Left lung (tissue), 10 donors: ENCODE data around the gene DCAF10. TPM values are rescaled to one million over a fixed set of nuclear protein-coding genes. Genes with fewer than 3 reads are reported as not detected.

ENCODE experiments used
- ATAC-seq: fragments of 200-7000 bp; cut with Tn5 transposase; one replicate; pipeline ENCODE4 v1.9.1; 2020; ENCODE audit warnings: moderate library complexity
- DNase-seq, 4 donors: peaks; one replicate each; pipeline ENCODE4 v3.0.0-alpha.2; 2013 to 2020
- H3K27ac ChIP-seq, 2 donors: fragments of 200-600 bp; sonication (generic) in 1 of 2; one replicate each; pipeline versions ENCODE4 v1.5.0 to v1.8.0; 2020 to 2021
- H3K27me3 ChIP-seq, 2 donors: fragments of 200-600 bp; sonication (generic) in 1 of 2; one replicate each; pipeline versions ENCODE4 v1.5.0 to v1.8.0; 2020 to 2021
- H3K36me3 ChIP-seq, 2 donors: fragments of 200-600 bp; sonication (generic) in 1 of 2; one replicate each; pipeline versions ENCODE4 v1.5.0 to v1.8.0; 2020 to 2021
- H3K4me1 ChIP-seq, 2 donors: fragments of 200-600 bp; one replicate each; pipeline ENCODE4 v1.8.0; 2021
- H3K4me3 ChIP-seq, 2 donors: fragments of 200-600 bp; sonication (generic) in 1 of 2; one replicate each; pipeline versions ENCODE4 v1.5.0 to v1.8.0; 2020 to 2021; ENCODE audit warnings: mild to moderate bottlenecking in 1 of 2
- H3K9me3 ChIP-seq, 2 donors: fragments of 200-600 bp; sonication (generic) in 1 of 2; one replicate each; pipeline versions ENCODE4 v1.5.0 to v1.8.0; 2020 to 2021
- intact Hi-C, 2 donors: fragments of 100-400 bp; cut with DNase I; formaldehyde crosslinking; loops; one replicate each; pipeline versions ENCODE4 v1.11.2 to v1.14.2; 2022
- polyA plus RNA-seq, 6 donors: library from polyadenylated mRNA; unstranded; fragments of 120-200 nt; gene quantifications; one replicate each; pipeline ENCODE4 v1.2.1, GENCODE V29; 2013; ENCODE audit not compliant: insufficient read length in 6 of 6
- total RNA-seq, 2 donors: library from RNA; stranded (reverse); fragmentation: NEBNext Ultra II Directional; extraction: Animal tissue kit (Norgen Biotek cat#: 25700); gene quantifications; one replicate each; pipeline ENCODE4 v1.2.1, GENCODE V29; 2021
- TF ChIP-seq, protein P1 (sequence below), 2 donors: fragments of 200-600 bp; sonication (generic) in 1 of 2; IDR thresholded peaks; one replicate each; pipeline versions ENCODE4 v1.5.0 to v1.8.0; 2021; ENCODE audit warnings: antibody characterized with exemption in 2 of 2
- donor health status: DM: no; HTN: yes; CAD: no.
- donor health status: DM: no; HTN: no; CAD: no.

The DCAF10 gene
- total and polyA plus RNA-seq, 8 donors: 24.8 to 37.3 (median 31.0) TPM

DNA sequence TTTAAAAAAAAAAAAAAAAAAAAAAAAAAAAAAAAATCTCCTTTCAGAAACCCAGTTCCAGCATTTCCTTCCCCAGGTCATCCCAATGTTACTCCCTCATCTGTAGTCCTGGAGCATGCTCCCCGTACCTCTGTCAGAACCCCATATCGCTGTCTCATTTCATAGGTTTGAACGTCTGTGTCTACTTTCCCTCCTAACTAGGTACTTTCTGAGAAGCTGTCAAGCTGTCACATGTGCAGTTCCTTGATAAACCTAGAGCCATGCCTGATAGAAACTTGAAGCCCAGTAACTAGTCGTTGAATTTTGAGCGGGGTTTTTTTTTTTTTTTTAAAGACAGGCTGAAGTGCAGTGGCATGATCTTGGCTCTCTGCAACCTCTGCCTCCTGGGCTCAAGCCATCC, 31.3 kb upstream of the DCAF10 start:
- Histone ChIP-seq H3K4me3 (no peak overlapping the region), H3K9me3 (no peaks in the 10 kb centered on the region), H3K27me3 (no peaks in the 10 kb centered on the region), H3K4me1 (no peaks in the 10 kb centered on the region), H3K27ac (no peak overlapping the region), H3K36me3 (peaks cover 0 to 52% of the 10 kb centered on the region in 2 donors)
- DNase-seq (no peak), ATAC-seq (no peak)
- TF ChIP-seq, protein P1, sequence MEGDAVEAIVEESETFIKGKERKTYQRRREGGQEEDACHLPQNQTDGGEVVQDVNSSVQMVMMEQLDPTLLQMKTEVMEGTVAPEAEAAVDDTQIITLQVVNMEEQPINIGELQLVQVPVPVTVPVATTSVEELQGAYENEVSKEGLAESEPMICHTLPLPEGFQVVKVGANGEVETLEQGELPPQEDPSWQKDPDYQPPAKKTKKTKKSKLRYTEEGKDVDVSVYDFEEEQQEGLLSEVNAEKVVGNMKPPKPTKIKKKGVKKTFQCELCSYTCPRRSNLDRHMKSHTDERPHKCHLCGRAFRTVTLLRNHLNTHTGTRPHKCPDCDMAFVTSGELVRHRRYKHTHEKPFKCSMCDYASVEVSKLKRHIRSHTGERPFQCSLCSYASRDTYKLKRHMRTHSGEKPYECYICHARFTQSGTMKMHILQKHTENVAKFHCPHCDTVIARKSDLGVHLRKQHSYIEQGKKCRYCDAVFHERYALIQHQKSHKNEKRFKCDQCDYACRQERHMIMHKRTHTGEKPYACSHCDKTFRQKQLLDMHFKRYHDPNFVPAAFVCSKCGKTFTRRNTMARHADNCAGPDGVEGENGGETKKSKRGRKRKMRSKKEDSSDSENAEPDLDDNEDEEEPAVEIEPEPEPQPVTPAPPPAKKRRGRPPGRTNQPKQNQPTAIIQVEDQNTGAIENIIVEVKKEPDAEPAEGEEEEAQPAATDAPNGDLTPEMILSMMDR (IDR thresholded peaks at IDR 0.05): no peak
- intact Hi-C loops: no loop called here

DNA sequence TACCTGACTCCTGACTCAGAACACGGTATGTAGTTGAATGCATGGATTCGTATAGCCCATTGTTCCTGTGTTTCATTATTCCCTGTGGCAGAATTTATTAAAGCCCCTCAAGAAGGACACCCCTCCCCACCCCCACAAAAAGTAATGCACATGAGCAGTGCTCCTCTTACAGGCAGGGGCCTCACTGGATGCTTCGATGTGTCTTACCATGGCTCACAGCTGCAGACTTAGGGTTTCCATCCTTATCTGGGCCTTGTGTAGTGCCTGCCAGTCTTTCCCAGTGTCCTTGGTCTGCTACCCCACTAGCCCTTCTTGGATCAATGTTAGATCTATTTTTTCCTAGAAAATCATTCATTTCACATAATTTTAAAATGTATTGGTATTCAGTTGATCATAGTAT, 30.6 kb upstream of the DCAF10 start:
- Histone ChIP-seq H3K27me3 (no peaks in the 10 kb centered on the region), H3K9me3 (no peaks in the 10 kb centered on the region), H3K4me1 (no peaks in the 10 kb centered on the region), H3K4me3 (no peak overlapping the region), H3K36me3 (peaks cover 0 to 47% of the 10 kb centered on the region in 2 donors), H3K27ac (no peak overlapping the region)
- intact Hi-C loops: no loop called here
- DNase-seq (no peak), ATAC-seq (no peak)
- TF ChIP-seq, protein P1 (IDR thresholded peaks at IDR 0.05): no peak

DNA sequence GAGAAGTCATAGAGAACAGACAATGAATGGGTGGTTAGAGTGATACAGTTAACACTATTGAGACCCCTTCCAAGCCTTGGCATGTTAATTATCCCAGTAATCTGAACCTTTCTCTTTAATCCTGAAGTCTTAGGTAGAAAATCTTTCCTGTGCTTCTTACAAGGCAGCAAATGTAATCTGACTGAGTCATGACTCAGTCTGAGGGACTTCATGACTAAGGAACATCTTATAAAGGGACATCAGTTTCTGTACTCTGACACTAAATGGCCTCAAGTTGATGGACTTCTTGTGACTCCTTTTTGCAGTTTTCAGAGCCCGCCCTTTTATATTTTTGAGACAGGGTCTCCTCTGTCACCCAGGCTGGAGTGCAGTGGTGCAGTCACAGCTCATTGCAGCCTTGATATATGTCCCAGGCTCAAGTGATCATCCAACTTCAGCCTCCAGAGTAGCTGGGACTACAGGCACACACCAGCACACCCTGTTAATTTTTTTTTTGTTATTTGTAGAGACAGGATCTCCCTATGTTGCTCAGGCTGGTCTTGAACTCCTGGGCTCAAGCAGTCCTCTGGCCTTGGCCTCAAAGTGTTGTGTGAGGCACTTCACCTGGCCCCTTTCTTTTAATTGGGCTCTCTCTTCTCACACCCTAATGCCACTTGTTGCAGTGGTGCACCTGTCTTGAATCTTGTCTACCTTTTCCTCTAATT, 25.2 kb upstream of the DCAF10 start:
- TF ChIP-seq, protein P1 (IDR thresholded peaks at IDR 0.05): no peak
- Histone ChIP-seq H3K27ac (no peak overlapping the region), H3K27me3 (no peaks in the 10 kb centered on the region), H3K4me3 (no peak overlapping the region), H3K4me1 (no peaks in the 10 kb centered on the region), H3K9me3 (no peaks in the 10 kb centered on the region), H3K36me3 (peaks cover 0 to 92% of the 10 kb centered on the region in 2 donors)
- DNase-seq (no peak), ATAC-seq (no peak)
- intact Hi-C loops: no loop called here

DNA sequence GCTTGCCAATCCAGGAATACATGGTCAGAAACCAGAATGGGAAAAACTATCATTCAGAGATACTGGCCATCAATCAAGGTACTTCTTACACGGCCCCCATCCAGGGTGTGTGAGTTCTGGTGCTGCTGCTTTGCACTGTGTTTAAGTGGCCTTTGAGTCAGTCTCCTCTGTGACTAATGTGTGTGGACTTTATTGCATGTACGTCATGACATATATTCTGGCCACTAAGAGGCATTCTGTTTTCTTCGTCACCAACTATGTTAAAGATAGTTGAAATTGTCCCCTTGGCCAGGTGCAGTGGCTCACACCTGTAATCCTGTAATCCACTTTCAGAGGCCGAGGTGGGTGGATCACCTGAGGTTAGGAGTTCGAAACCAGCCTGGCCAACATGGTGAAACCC, 24.3 kb upstream of the DCAF10 start:
- Histone ChIP-seq H3K4me1 (no peaks in the 10 kb centered on the region), H3K27me3 (no peaks in the 10 kb centered on the region), H3K36me3 (peaks cover 0 to 93% of the 10 kb centered on the region in 2 donors), H3K4me3 (no peak overlapping the region), H3K27ac (no peak overlapping the region), H3K9me3 (no peaks in the 10 kb centered on the region)
- TF ChIP-seq, protein P1 (IDR thresholded peaks at IDR 0.05): no peak
- intact Hi-C loops: no loop called here
- DNase-seq (no peak), ATAC-seq (no peak)

DNA sequence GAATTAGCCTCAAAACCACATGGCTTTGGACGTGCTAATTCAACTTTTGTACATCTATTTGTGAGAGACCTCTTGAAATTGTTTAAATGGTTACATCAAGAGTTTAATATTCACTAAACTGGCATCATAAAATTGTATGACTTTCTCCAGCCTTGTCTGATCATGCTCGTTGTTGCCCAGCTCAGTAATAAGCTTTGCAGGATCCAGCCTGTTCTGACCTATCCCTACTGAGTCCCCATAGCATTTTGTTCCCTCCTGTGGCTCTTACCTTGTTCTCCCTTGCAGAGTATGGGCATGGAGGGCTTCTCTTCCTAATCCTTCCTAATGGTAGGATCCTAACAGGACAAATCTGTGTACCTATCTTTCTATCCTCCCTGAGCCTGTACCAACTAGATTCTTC, 22.1 kb upstream of the DCAF10 start:
- DNase-seq (no peak), ATAC-seq (no peak)
- intact Hi-C loops: no loop called here
- Histone ChIP-seq H3K4me1 (peaks cover under 1 to 20% of the 10 kb centered on the region in 2 donors), H3K36me3 (peaks cover 0 to 93% of the 10 kb centered on the region in 2 donors), H3K27ac (no peak overlapping the region), H3K9me3 (no peaks in the 10 kb centered on the region), H3K27me3 (no peaks in the 10 kb centered on the region), H3K4me3 (no peak overlapping the region)
- TF ChIP-seq, protein P1 (IDR thresholded peaks at IDR 0.05): no peak
